Ovary (tissue), 9 donors: ENCODE data around the gene DAB1. TPM values are rescaled to one million over a fixed set of nuclear protein-coding genes. Genes with fewer than 3 reads are reported as not detected.

ENCODE experiments used
- DNase-seq, 5 donors: peaks; one replicate each; pipeline ENCODE4 v3.0.0-alpha.2; 2019 to 2020
- H3K27ac ChIP-seq, 2 donors: fragments of 200-600 bp; one replicate each; pipeline versions ENCODE4 v1.5.1 to v1.8.0; 2019 to 2022
- H3K27me3 ChIP-seq: fragments of 200-600 bp; one replicate; pipeline ENCODE4 v1.8.0; 2022
- H3K36me3 ChIP-seq: fragments of 200-600 bp; sonication (generic); one replicate; pipeline ENCODE4 v1.5.1; 2019
- H3K4me1 ChIP-seq: one replicate; pipeline ENCODE4 v1.8.1; 2013; ENCODE audit warnings: mild to moderate bottlenecking, moderate library complexity; ENCODE audit not compliant: insufficient read depth
- H3K4me3 ChIP-seq: fragments of 200-600 bp; sonication (generic); one replicate; pipeline ENCODE4 v1.5.1; 2017
- H3K9me3 ChIP-seq, 2 donors: fragments of 200-600 bp in 1 of 2; sonication (generic) in 1 of 2; one replicate each; pipeline versions ENCODE4 v1.5.1 to v1.8.1; 2013 to 2019; ENCODE audit warnings: mild to moderate bottlenecking in 1 of 2, moderate library complexity in 1 of 2
- CTCF ChIP-seq, 3 donors: fragments of 450-650 bp in 2 of 3; fragments of 200-600 bp in 1 of 3; IDR thresholded peaks; one replicate each; pipeline versions ENCODE4 v1.5.1 to v1.8.0; 2016 to 2022; ENCODE audit warnings: antibody characterized with exemption in 3 of 3, mild to moderate bottlenecking in 1 of 3
- EP300 ChIP-seq: sonication (generic); formaldehyde crosslinking; IDR thresholded peaks from one replicate; pipeline ENCODE4 v1.6.1; 2017; ENCODE audit warnings: antibody characterized with exemption
- POLR2A ChIP-seq: fragments of 450-650 bp; IDR thresholded peaks from one replicate; pipeline ENCODE4 v1.6.1; 2017; ENCODE audit warnings: antibody characterized with exemption, mild to moderate bottlenecking, moderate library complexity
- WGBS, 3 donors: extraction: QIAGEN DNeasy Blood & Tissue Kit in 1 of 3; methylation state at CpG; one replicate each; pipeline versions ENCODE4 v1.1.5 to v1.1.7; 2013 to 2017; 5-methylcytosine and 5-hydroxymethylcytosine counted together
- intact Hi-C, 4 donors: fragments of 100-400 bp; cut with DNase I; formaldehyde crosslinking; loops; one replicate each; pipeline versions ENCODE4 v1.11.0 to v1.15.1; 2022 to 2023
- polyA plus RNA-seq, 2 donors: library from polyadenylated mRNA; stranded (reverse); fragments of 200-250 nt in 1 of 2; fragments of 350-450 nt in 1 of 2; fragmentation: Illumina TruSeq in 1 of 2; extraction: RNeasy Lipid Tissue Mini Kit (QIAGEN cat#74804) in 1 of 2; gene quantifications; one replicate each; pipeline ENCODE4 v1.2.3, GENCODE V29; 2013 to 2014
- total RNA-seq, 7 donors: library from RNA; depleted of rRNA in 2 of 7; stranded (reverse); fragments of >200 nt in 2 of 7; fragmentation: NEBNext Ultra II Directional in 3 of 7; extraction: Animal tissue kit (Norgen Biotek cat#: 25700) in 3 of 7; gene quantifications; one replicate each; pipeline versions ENCODE4 v1.1.0 to v1.2.4, GENCODE V29; 2016 to 2023
- donor health status: DM: no; HTN: no; CAD: no; lungs with moderate emphysema.
- donor health status: DM: no; HTN: no; CAD: no.
- donor health status: Bipolar disorder and iron deficiency.
- donor health status: DM: yes; HTN: yes; CAD: no.
- donor health status: DM: no; HTN: no; CAD: no.
- donor health status: DM: yes; HTN: yes; CAD: no.

Gene DAB1
- total and polyA plus RNA-seq, 9 donors, result 0.22 to 5.5 (median 0.77) TPM

- Histone ChIP-seq H3K27me3 (no peaks in the 10 kb centered on the region), H3K36me3 (no peaks in the 10 kb centered on the region), H3K4me1 (no peaks in the 10 kb centered on the region), H3K9me3 (no peaks in the 10 kb centered on the region), H3K27ac (no peak overlapping the region), H3K4me3 (no peak overlapping the region)
- TF ChIP-seq CTCF (IDR thresholded peaks at IDR 0.05) (no peak), EP300 (no peak), POLR2A (no peak)
- intact Hi-C loops, result no loop called here
- no peak for DNase-seq
- 11 to 22% (median 12%) methylated on average over 1 of the region's 1 CpG for WGBS, 3 donors
Observed at GRCh38 chr1:57109247-57109646, 314.6 kb downstream of the DAB1 start.

GRCh38 chr1:57106296-57106695, 317.6 kb downstream of the DAB1 start:
- intact Hi-C loops, result no loop called here
- H3K9me3 ChIP-seq, result no peaks in the 10 kb centered on the region
- 77 to 83% (median 81%) methylated on average over 4 of the region's 4 CpGs for WGBS, 3 donors
- no peak overlapping the region for H3K27ac ChIP-seq
- TF ChIP-seq EP300 (no peak), CTCF (IDR thresholded peaks at IDR 0.05) (no peak), POLR2A (no peak)
- H3K4me3 ChIP-seq, result no peak overlapping the region
- peaks cover 2% of the 10 kb centered on the region for H3K4me1 ChIP-seq
- no peak for DNase-seq
- no peaks in the 10 kb centered on the region for H3K36me3 ChIP-seq
- H3K27me3 ChIP-seq, result no peaks in the 10 kb centered on the region

- intact Hi-C loops, result no loop called here
- H3K36me3 ChIP-seq, result no peaks in the 10 kb centered on the region
- 38 to 57% (median 45%) methylated on average over 7 of the region's 7 CpGs for WGBS, 3 donors
- no peak overlapping the region for H3K27ac ChIP-seq
- H3K4me1 ChIP-seq, result peaks cover 2% of the 10 kb centered on the region
- H3K27me3 ChIP-seq, result no peaks in the 10 kb centered on the region
- no peak overlapping the region for H3K4me3 ChIP-seq
- no peak for DNase-seq
- no peaks in the 10 kb centered on the region for H3K9me3 ChIP-seq
- TF ChIP-seq CTCF (IDR thresholded peaks at IDR 0.05) (no peak), POLR2A (no peak), EP300 (no peak)
Observed at GRCh38 chr1:57102561-57103326, 321.1 kb downstream of the DAB1 start.

GRCh38 chr1:57101209-57101608, 322.7 kb downstream of the DAB1 start:
- TF ChIP-seq POLR2A, result no peak
- TF ChIP-seq CTCF (IDR thresholded peaks at IDR 0.05), result no peak
- no peak for TF ChIP-seq EP300

More at GRCh38 chr1:57101209-57101608, 322.7 kb downstream of the DAB1 start:
- Histone ChIP-seq H3K9me3 (no peaks in the 10 kb centered on the region), H3K36me3 (no peaks in the 10 kb centered on the region), H3K27me3 (no peaks in the 10 kb centered on the region), H3K4me3 (no peak overlapping the region), H3K4me1 (peaks cover 2% of the 10 kb centered on the region), H3K27ac (no peak overlapping the region)
- no peak for DNase-seq
- intact Hi-C loops, result no loop called here
- 75 to 82% (median 81%) methylated on average over 1 of the region's 1 CpG for WGBS, 3 donors
